Progenitor cell of endocrine pancreas (in vitro differentiated cells): ENCODE data around the gene CAPN2. TPM values are rescaled to one million over a fixed set of nuclear protein-coding genes. Genes with fewer than 3 reads are reported as not detected.

Experiments used
- DNase-seq: peaks from one replicate; pipeline ENCODE4 v3.0.0; 2021; ENCODE audit warnings: low spot score; ENCODE audit not compliant: unreplicated experiment
- H3K27ac Mint-ChIP-seq: 2 replicates; pipeline ENCODE4 v1.8.0; 2021; ENCODE audit warnings: mild to moderate bottlenecking, moderate library complexity, mixed read lengths
- H3K27me3 Mint-ChIP-seq: 2 replicates; pipeline ENCODE4 v1.8.0; 2021; ENCODE audit warnings: mixed read lengths
- H3K36me3 Mint-ChIP-seq: 2 replicates; pipeline ENCODE4 v1.8.0; 2022; ENCODE audit warnings: mixed read lengths; ENCODE audit not compliant: insufficient read depth
- H3K4me1 Mint-ChIP-seq: 2 replicates; pipeline ENCODE4 v1.8.0; 2021; ENCODE audit warnings: low read depth, mixed read lengths
- H3K4me3 Mint-ChIP-seq: 2 replicates; pipeline ENCODE4 v1.8.0; 2021; ENCODE audit warnings: low read depth, mild to moderate bottlenecking, moderate library complexity, mixed read lengths
- H3K9me3 Mint-ChIP-seq: 2 replicates; pipeline ENCODE4 v1.8.0; 2021; ENCODE audit warnings: low read depth, mixed read lengths
- total RNA-seq: library from RNA; stranded (reverse); gene quantifications from 2 replicates; pipeline ENCODE4 v1.2.1, GENCODE V29; 2021
- TF ChIP-seq, protein P1 (sequence below): fragments of 200-600 bp; sonication (generic); IDR thresholded peaks from one replicate; pipeline ENCODE4 v1.5.0; 2021; ENCODE audit warnings: antibody characterized with exemption, mild to moderate bottlenecking; ENCODE audit not compliant: unreplicated experiment

Gene CAPN2
- total RNA-seq, 1 donor from 2014 or later = 20.3 TPM

DNA sequence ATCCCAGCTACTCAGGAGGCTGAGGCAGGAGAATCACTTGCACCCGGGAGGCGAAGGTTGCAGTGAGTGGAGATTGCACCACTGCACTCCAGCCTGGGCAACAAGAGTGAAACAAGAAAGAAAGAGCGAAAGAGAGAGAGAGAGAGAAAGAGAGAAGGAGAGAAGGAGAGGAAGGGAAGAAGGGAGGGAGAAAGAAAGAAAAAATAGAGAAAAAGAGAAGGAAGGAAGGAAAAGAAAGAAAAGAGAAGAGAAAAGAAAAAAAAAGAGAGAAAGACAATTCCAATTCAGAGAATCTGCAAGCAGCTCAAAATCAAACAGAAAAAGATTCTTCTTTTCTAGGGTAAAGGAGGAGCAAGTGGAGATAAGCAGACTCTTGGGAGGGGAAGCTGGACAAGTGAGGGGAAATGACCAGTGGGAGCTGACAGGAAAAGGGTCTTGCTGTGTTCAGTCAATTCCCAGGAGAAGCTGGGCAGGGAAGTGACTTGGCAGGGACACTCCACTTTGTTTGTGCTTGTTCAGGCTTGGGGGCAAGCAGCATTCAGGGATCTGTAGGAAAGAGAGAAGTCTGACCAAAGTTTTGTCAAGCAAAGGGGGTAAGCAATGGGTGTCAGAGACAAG is 3.6 kb upstream of the CAPN2 start:
- Mint-ChIP-seq H3K4me1 (peaks cover 33% of the 10 kb centered on the region), H3K9me3 (no peaks in the 10 kb centered on the region), H3K27me3 (peaks cover 89% of the 10 kb centered on the region), H3K4me3 (no peak overlapping the region), H3K36me3 (no peaks in the 10 kb centered on the region), H3K27ac (no peak overlapping the region)
- TF ChIP-seq, protein P1, sequence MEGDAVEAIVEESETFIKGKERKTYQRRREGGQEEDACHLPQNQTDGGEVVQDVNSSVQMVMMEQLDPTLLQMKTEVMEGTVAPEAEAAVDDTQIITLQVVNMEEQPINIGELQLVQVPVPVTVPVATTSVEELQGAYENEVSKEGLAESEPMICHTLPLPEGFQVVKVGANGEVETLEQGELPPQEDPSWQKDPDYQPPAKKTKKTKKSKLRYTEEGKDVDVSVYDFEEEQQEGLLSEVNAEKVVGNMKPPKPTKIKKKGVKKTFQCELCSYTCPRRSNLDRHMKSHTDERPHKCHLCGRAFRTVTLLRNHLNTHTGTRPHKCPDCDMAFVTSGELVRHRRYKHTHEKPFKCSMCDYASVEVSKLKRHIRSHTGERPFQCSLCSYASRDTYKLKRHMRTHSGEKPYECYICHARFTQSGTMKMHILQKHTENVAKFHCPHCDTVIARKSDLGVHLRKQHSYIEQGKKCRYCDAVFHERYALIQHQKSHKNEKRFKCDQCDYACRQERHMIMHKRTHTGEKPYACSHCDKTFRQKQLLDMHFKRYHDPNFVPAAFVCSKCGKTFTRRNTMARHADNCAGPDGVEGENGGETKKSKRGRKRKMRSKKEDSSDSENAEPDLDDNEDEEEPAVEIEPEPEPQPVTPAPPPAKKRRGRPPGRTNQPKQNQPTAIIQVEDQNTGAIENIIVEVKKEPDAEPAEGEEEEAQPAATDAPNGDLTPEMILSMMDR = no peak
- DNase-seq = no peak

DNA sequence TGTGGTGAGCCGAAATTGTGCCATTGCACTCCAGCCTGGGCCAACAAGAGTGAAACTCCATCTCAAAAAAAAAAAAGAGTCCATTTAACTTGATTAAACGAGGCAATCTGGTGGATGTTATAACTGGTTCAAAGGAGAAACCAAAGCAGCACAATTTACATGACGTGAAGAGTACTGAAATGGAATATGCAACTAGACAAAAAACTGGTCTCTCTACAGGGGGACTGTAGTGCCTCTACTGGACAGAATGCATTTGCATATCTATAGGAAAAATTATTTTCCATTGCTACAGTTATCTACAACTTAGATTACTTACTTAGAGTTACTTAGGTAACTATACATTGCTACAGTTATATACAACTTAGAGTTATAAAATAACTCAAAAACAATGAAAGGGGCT is 2.7 kb upstream of the CAPN2 start:
- peaks cover 88% of the 10 kb centered on the region for H3K27me3 Mint-ChIP-seq
- no peaks in the 10 kb centered on the region for H3K9me3 Mint-ChIP-seq
- no peaks in the 10 kb centered on the region for H3K36me3 Mint-ChIP-seq
- no peak overlapping the region for H3K27ac Mint-ChIP-seq
- DNase-seq = no peak
- H3K4me1 Mint-ChIP-seq = peaks cover 35% of the 10 kb centered on the region
- no peak overlapping the region for H3K4me3 Mint-ChIP-seq
- TF ChIP-seq, protein P1 = peak; percentile 37

DNA sequence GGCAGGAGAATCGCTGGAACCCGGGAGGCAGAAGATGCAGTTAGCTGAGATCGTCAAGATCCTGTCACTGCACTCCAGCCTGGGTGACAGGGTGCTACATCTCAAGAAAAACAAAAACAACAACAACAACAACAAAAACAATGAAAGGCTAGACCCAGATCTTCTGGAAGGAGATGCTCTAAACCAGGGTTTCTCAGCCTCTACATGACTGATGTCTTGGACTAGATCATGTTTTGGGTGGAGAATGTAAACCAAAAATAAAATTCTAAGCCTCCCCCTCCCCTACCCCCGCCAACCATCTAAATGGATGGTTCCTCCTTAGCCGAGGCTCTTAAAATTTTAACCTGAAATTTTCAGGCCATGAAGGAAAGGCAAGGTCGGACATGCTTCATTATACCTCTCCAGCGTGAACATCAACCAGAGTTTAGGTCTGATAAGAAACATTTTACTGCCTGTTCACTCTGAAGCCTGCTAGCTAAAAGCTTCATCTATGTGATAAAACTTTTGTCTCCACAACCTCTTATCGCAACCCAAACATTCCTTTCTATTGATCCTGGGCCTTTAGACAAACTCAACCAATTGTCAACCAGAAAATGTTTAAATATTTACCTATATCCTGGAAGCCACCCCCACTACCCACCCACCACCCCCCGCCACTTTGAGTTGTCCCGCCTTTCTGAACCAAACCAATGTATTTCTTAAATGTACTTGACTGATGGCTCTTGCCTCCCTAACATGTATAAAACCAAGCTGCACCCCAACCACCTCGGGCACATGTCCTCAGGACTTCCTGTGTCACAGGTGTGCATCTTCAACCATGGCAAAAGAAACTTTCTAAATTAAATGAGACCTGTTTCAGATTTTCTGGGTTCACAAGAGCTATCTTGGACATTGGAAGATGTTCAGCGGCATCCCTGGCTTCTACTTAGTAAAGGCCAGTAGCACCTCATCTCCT is 1.9 kb upstream of the CAPN2 start:
- no peak for DNase-seq
- Mint-ChIP-seq H3K4me3 (no peak overlapping the region), H3K27me3 (peaks cover 88% of the 10 kb centered on the region), H3K4me1 (peaks cover 40% of the 10 kb centered on the region), H3K36me3 (no peaks in the 10 kb centered on the region), H3K9me3 (no peaks in the 10 kb centered on the region), H3K27ac (peak overlapping the region; percentile 78)
- TF ChIP-seq, protein P1 = no peak

DNA sequence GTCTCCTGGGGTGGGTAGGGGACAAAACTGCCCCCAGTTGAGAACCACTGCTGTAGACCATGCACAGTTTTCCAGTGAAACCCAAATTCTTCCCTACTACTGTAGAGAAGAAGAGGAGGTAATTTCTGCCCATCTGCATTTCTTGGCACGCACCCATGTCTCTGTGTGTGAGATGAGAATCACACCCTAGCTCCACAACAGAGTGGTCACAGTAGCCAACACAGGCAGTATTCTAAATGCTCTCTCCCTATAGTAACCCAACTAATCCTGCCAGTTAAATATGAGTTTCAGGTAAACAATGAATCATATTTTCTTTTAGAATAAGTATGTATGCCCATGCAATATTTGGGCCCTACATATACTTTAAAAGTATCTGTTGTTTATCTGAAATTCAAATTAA is 1.2 kb upstream of the CAPN2 start:
- peaks cover 88% of the 10 kb centered on the region for H3K27me3 Mint-ChIP-seq
- H3K36me3 Mint-ChIP-seq = no peaks in the 10 kb centered on the region
- H3K27ac Mint-ChIP-seq = peak overlapping the region; percentile 43

DNA sequence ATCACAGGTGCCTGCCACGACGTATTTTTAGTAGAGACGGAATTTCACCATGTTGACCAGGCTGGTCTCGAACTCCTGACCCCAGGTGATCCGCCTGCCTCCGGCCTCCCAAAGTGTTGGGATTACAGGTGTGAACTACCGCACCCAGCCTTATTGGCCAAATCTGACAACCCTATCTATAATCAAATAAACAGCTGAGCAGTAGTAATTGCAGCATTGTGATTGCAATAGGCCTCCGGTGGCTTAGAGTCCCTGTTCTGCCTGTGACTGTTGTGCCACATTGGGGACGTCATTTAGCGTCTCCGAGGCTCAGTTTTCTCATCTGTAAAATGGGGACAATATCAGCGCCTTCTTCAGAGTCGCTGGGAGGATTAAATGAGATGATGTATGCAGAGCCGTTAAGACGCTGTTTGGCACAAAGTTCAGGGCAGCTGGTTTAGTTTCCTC is 569 bp upstream of the CAPN2 start:
- H3K4me1 Mint-ChIP-seq = peaks cover 34% of the 10 kb centered on the region
- TF ChIP-seq, protein P1 = no peak
- peak overlapping the region; percentile 63 for H3K27ac Mint-ChIP-seq
- H3K4me3 Mint-ChIP-seq = peak overlapping the region; percentile 47
- no peaks in the 10 kb centered on the region for H3K36me3 Mint-ChIP-seq
- DNase-seq = no peak
- peaks cover 89% of the 10 kb centered on the region for H3K27me3 Mint-ChIP-seq
- no peaks in the 10 kb centered on the region for H3K9me3 Mint-ChIP-seq

More for the DNA sequence above, 1.2 kb upstream of the CAPN2 start:
- TF ChIP-seq, protein P1 = no peak
- H3K9me3 Mint-ChIP-seq = no peaks in the 10 kb centered on the region
- peaks cover 39% of the 10 kb centered on the region for H3K4me1 Mint-ChIP-seq
- H3K4me3 Mint-ChIP-seq = no peak overlapping the region
- DNase-seq = no peak
